ENCODE results near the gene MIA.
"Not testable (repeated sequence)": the region's sequence is repeated elsewhere in the genome, so short reads cannot be mapped to it uniquely, and the experiment has no call there.

Gene MIA

GRCh38 chr19:40780582-40780981 lies 5.3 kb downstream of the MIA start:
- DNase-seq (ENCODE audit: low spot score): no peak

GRCh38 chr19:40781140-40781539 lies 5.8 kb downstream of the MIA start:
- DNase-seq (ENCODE audit: low spot score): no peak

- no peak for DNase-seq (ENCODE audit: low spot score)
Measured at GRCh38 chr19:40783711-40784110, 8.4 kb downstream of the MIA start.

- DNase-seq (ENCODE audit: low spot score): not testable (repeated sequence)
Measured at GRCh38 chr19:40784146-40784545, 8.8 kb downstream of the MIA start.

GRCh38 chr19:40785526-40785925 lies 10.2 kb downstream of the MIA start:
- DNase-seq (ENCODE audit: low spot score): no peak

GRCh38 chr19:40786060-40787037 lies 11.0 kb downstream of the MIA start:
- DNase-seq (ENCODE audit: low spot score): no peak

- no peak for DNase-seq (ENCODE audit: low spot score)
Measured at GRCh38 chr19:40791349-40791748, 16.0 kb downstream of the MIA start.

- DNase-seq (ENCODE audit: low spot score): no peak
Measured at GRCh38 chr19:40791996-40792395, 16.7 kb downstream of the MIA start.

GRCh38 chr19:40797166-40797962 lies 22.0 kb downstream of the MIA start:
- no peak for DNase-seq (ENCODE audit: low spot score)

- DNase-seq (ENCODE audit: low spot score): peak; percentile 82
Measured at GRCh38 chr19:40797963-40798682, 22.8 kb downstream of the MIA start.

GRCh38 chr19:40798683-40799557 lies 23.6 kb downstream of the MIA start, which contains the start of gene EGLN2:
TSS of gene EGLN2 (plus strand) at chr19:40799191. CDS start at chr19:40800573, 1,382 bp downstream.
- peak; percentile 95 for DNase-seq (ENCODE audit: low spot score)

- DNase-seq (ENCODE audit: low spot score): peak; percentile 47
Measured at GRCh38 chr19:40799558-40800338, 24.4 kb downstream of the MIA start.

- DNase-seq (ENCODE audit: low spot score): no peak
Measured at GRCh38 chr19:40800339-40800996, 25.1 kb downstream of the MIA start.

- no peak for DNase-seq (ENCODE audit: low spot score)
Measured at GRCh38 chr19:40800997-40801377, 25.7 kb downstream of the MIA start.

GRCh38 chr19:40801426-40802299 lies 26.3 kb downstream of the MIA start:
- no peak for DNase-seq (ENCODE audit: low spot score)

GRCh38 chr19:40802300-40803169 lies 27.2 kb downstream of the MIA start:
- no peak for DNase-seq (ENCODE audit: low spot score)

- DNase-seq (ENCODE audit: low spot score): no peak
Measured at GRCh38 chr19:40803170-40803856, 28.0 kb downstream of the MIA start.
